GM19023 (cell line): ENCODE measurements around the gene FBXL3.
A peak's percentile ranks its signal among the peaks of the same experiment; 100 is the strongest.
"Not testable (repeated sequence)": the region's sequence is repeated elsewhere in the genome, so short reads cannot be mapped to it uniquely, and the experiment has no call there.

Experiments used
- ATAC-seq: cut with Tn5 transposase; IDR thresholded peaks from one replicate; pipeline ENCODE4 v1.9.1; 2021; ENCODE audit warnings: mild to moderate bottlenecking, moderate library complexity; ENCODE audit not compliant: unreplicated experiment

FBXL3 gene

GRCh38 chr13:76991796-76992547 lies 35.0 kb downstream of the FBXL3 start, which contains the start of gene CLN5:
Gene CLN5 (plus strand): TSS chr13:76992081. CDS start chr13:76992099, 18 bp downstream.
- peak; percentile 96 for ATAC-seq

- ATAC-seq, result peak; percentile 47
These were observed 35.5 kb downstream of the FBXL3 start for GRCh38 chr13:76991432-76991795.

GRCh38 chr13:76983676-76984075 lies 43.3 kb downstream of the FBXL3 start:
- ATAC-seq, result no peak

- ATAC-seq, result no peak
These were observed 44.9 kb downstream of the FBXL3 start for GRCh38 chr13:76982061-76982460.

GRCh38 chr13:76980075-76980718 lies 46.8 kb downstream of the FBXL3 start:
- peak; percentile 100 for ATAC-seq

- no peak for ATAC-seq
These were observed 50.0 kb downstream of the FBXL3 start for GRCh38 chr13:76976929-76977328.

GRCh38 chr13:76976490-76976889 lies 50.5 kb downstream of the FBXL3 start:
- ATAC-seq, result no peak

GRCh38 chr13:76975863-76976262 lies 51.1 kb downstream of the FBXL3 start:
- no peak for ATAC-seq

GRCh38 chr13:76974618-76974975 lies 52.4 kb downstream of the FBXL3 start:
- ATAC-seq, result no peak

GRCh38 chr13:76973920-76974617 lies 52.9 kb downstream of the FBXL3 start:
- ATAC-seq, result no peak

- no peak for ATAC-seq
These were observed 54.8 kb downstream of the FBXL3 start for GRCh38 chr13:76971851-76972829.

- peak; percentile 53 for ATAC-seq
These were observed 55.7 kb downstream of the FBXL3 start for GRCh38 chr13:76971215-76971614.

- ATAC-seq, result no peak
These were observed 57.2 kb downstream of the FBXL3 start for GRCh38 chr13:76969488-76970365.

GRCh38 chr13:76968041-76968440 lies 58.9 kb downstream of the FBXL3 start:
- no peak for ATAC-seq

- no peak for ATAC-seq
These were observed 59.9 kb downstream of the FBXL3 start for GRCh38 chr13:76967031-76967430.

- no peak for ATAC-seq
These were observed 61.1 kb downstream of the FBXL3 start for GRCh38 chr13:76965759-76966421.

GRCh38 chr13:76959734-76960133 lies 67.2 kb downstream of the FBXL3 start:
- not testable (repeated sequence) for ATAC-seq

GRCh38 chr13:76958841-76959432 lies 68.0 kb downstream of the FBXL3 start:
- ATAC-seq, result no peak

- ATAC-seq, result no peak
These were observed 71.3 kb downstream of the FBXL3 start for GRCh38 chr13:76955661-76956060.
